HL-60/S4 treated with phorbol 12-myristate 13-acetate at 8.2 ng/mL for 4 days and 3 days (cell line): Measurements from ENCODE around the gene HS3ST3A1.

Experiments
- in situ Hi-C: fragments of 300-500 bp; cut with MboI; formaldehyde crosslinking; loops from 2 replicates; pipeline ENCODE4 v1.15.0; 2022; ENCODE audit warnings: low sequenced_read_pairs

HS3ST3A1 gene

DNA sequence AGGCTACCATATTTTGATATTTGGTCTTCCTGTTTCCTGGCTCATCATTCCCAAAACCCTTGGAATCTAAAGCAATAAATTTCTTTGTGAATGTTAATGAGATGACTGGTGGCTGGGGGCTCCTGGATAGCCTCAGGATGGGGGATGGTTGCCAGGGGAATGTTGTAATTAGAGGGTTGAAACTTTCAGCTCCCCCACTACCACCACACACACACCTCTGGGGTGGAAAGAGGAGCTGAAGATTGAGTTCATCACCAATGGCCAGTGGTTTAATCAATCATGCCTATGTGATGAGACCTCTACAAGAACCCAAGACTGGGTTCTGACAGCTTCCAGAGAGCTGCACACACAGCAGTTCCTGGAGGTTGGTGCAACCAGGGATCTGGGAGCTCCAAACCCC is 59.1 kb downstream of the HS3ST3A1 start:
- in situ Hi-C loops: no loop called here

DNA sequence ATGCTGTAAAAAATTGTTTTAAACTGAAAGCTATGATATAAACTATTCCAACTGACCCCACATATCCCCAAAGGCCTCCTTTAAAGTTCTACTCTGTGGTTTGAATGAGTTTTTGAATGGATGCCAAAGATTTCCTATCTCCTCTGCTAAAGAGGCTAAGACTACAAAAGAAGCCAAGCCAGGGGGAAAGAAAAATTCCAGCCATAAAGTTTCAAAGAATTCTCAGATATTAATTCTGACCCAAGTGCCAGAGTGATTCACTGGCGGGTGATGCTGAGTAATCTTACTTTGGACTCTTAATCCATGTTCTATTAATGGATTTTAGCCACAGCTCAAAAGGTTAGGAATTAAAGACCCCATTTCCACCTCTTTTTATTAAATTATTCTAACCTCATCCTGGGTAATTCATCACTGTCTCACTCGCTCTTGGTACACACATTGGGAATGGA is 60.7 kb downstream of the HS3ST3A1 start:
- in situ Hi-C loops: no loop called here

DNA sequence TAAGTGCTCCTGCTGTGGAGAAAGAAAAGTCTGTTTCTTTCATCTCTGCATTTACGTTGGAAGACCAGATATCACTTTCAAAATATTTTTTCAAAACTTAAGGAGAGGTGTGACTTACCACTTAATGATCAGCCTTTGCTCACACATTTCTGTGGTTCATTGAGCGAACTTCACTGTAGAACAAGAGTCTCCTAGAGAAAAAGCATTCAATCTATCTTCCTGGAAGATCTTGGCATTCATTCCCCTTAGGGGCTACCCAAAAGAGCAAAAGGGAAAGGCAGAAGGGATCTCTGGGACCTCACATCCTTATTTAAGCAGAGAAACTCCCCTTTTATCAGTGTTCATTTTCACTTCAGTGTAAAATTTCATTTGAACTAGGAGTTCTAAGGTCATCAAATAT is 61.2 kb downstream of the HS3ST3A1 start:
- in situ Hi-C loops: no loop called here

DNA sequence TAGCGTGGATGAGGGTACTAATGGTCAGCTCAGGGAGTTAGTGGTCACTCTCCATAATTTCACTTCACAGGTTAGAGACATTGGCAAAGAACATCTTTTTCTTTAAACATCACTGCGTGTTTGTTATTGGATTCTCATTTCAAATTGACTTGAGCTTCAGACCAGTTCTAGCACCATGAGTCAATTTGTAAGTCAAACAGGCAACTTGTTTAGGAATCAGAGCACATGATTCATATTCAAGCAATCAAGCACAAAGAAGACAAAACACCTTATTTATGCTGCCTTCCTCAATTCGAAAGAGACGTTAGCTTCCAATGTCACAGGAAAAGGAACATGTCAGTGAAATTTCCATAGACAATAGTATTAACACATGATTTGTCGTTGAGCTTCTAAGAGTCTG is 62.3 kb downstream of the HS3ST3A1 start:
- in situ Hi-C loops: no loop called here

DNA sequence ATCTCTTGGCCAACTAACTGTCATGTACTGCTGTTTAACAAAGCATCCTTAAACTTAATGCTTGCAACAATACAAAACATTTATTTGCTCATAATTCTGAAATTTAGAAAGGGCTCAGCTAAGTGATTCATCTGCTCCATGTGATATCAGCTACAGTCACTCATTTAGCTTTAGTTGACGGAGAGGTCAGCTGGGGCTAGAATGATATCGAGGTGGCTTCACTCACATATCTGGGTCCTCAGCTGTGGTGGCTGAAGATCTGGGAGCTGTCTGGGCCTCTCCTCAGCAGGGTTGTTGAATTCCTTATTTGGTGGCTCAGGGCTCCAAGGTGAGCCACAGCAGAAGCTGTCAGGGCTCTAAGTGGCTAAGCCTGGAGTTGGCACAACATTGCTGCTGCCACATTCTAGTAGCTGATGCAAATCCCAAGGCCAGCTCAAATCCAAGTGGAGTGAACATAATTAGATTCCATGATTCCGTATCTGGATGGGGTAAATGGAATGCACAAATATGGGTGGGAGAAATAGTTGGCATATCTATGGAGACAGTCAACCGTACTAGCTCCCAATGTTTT is 62.8 kb downstream of the HS3ST3A1 start:
- in situ Hi-C loops: no loop called here

DNA sequence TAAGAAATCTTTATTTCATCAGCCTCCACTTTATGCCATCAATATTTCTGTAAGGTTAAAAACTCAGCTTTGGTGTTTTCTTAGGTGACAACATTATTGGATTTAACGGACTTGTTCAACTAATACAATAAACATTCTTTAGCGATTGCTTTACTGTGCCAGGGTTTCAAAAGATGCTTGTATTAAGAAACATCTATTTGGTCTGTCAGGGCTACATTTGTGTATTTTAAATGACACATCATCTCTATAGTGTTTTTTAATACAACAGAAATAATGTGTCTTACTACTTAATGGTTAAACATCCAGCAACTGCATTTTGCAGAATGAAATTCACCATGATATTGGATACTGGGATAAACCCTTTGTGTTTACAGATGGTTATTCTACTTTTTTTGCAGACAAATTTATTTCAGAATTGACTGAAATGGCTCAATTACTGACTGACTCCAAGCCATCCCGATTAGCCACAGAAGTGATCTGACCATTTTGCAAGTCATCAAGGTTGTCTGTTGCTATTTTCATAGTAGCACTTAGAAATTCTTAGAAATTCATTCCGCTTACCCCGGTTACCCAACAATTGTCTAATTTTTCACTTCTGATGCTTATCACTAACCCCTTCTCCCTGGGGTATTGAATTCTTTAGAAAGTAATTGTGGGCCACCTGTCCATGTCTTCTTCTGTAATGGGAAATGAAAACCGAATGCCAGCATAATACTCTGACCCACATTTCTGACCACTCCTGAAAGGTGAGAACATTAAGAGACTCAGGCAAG is 63.7 kb downstream of the HS3ST3A1 start:
- in situ Hi-C loops: no loop called here

DNA sequence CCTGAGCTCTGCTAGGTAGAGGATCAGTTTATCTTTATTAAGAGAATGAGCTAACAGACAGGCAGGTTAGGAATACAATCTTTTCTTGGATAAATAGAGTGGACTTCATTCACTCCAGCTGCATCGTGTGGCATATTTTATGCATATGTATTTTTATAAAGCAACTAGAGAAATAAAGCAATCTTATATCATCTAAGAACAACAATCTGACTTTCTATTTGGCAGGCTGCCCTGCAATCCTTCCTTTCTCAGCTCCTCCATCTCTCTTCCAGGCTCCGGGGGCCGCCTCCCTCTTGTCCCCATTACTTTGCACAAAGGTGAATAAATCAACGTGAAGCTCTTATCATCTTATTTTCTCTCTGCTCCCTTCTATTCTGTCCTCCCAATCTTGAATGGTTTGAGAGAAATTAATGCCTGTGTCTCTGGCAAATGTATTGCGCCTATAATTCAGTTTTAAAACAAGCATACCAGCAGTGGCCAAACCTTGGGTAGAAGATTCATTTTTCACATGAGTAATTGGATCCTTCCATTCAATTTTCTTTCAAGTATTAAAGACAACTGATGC is 64.5 kb downstream of the HS3ST3A1 start:
- in situ Hi-C loops: no loop called here

DNA sequence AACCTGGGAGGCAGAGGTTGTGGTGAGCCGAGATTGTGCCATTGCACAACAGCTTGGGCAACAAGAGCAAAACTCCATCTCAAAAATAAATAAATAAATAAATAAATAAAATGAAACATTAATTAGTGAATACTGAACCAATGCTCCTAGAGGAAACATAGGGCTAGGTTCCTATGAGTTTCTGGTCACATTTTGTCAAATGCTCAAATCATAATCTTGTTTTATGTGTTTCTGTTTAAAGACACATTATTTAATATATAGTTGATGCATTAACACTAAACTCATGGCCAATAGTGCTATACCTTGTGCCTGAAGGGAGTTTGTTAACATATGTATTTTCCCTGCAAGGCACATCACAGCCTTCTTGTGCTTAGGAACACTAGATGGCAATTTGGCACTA is 66.8 kb downstream of the HS3ST3A1 start:
- in situ Hi-C loops: no loop called here

DNA sequence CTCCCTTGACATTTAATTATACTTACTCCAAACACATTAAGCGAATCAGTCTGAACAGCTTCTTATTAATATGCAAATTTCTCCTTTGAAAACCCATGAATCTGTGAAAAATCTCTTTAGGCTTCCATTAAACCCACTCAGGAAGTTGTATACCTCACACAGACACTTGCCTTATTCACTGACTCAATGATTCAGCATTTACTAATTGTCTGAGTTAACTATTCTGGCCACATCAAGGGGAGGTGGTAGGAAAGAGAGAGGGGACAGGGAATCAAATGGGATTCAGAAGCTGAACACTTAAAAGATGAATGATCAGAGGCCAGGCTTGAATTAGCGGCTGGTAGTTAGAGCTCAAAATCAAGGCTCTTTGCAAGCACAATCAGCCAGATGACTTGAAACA is 70.0 kb downstream of the HS3ST3A1 start:
- in situ Hi-C loops: no loop called here

DNA sequence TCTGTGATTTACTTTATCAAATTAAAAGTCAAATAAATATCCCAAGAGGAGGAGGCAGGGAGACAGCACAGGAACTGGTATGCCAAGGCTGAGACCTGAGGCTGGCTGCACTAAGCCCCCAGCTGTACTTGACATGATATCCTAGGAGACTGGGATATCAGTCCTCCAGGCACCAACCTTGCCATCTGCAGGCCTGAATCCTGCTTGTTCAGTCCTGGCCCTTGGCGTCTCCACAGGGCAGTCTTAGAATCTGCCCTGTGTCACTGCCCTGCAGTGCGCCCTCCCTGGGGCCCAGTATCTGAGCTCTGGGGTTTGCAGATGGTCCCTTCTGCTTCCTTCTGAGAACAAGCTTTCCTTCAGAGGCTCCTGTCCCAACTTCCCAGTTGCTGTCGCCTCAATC is 75.9 kb downstream of the HS3ST3A1 start:
- in situ Hi-C loops: no loop called here

DNA sequence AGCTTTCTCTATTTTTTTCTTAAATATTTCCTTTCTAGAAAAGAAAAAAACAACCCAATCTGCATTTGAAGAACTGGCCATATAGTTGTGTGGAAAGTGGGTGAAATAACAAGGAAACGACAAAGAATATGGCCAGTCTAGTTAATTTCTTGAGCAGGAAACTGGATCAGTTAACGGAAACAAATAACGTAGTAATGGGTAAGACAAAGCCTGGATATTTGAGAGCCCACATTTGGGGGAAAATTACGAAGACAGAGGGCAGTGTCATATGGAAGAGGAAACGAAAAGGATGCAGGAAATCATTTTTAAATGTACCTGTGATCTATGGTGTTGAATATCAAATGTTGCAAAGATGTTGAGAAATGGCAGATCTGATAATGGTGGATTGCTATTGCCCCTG is 78.6 kb downstream of the HS3ST3A1 start:
- in situ Hi-C loops: no loop called here

DNA sequence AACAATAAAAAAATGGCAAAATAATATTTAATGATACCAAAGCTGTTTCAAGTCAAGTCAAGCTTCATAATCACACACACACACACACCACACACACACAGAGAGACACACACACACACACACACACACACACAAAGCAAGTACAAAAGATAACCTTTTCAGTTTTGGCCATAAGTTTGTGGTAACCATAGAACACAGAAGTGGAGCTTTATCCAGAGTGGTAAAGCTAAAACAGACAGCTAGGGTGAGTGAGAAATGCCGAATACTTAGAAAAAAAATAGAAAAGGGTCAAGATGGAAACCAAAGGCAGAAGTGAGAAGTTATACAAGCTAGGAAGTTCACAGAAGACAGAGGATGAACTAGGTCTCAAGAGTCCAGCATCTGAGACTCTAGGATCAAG is 79.0 kb downstream of the HS3ST3A1 start:
- in situ Hi-C loops: no loop called here

DNA sequence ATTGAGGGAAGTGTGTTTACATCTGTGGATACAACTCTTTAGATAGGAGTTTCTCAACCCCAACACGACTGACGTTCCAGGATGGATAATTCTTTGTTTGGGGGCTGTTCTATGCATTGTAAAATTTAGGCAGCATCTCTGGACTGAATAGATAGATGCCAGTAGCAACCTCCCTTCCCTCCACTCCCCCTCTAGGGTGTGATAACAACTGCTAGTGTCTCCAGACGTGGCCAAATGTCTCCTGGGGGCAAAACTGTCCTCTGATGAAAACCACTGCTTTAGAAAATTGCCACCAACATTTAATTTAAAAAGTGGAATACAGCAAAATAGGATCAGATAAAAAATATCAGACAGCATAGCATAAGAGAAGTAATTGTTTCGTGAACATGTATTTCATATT is 79.9 kb downstream of the HS3ST3A1 start:
- in situ Hi-C loops: no loop called here

DNA sequence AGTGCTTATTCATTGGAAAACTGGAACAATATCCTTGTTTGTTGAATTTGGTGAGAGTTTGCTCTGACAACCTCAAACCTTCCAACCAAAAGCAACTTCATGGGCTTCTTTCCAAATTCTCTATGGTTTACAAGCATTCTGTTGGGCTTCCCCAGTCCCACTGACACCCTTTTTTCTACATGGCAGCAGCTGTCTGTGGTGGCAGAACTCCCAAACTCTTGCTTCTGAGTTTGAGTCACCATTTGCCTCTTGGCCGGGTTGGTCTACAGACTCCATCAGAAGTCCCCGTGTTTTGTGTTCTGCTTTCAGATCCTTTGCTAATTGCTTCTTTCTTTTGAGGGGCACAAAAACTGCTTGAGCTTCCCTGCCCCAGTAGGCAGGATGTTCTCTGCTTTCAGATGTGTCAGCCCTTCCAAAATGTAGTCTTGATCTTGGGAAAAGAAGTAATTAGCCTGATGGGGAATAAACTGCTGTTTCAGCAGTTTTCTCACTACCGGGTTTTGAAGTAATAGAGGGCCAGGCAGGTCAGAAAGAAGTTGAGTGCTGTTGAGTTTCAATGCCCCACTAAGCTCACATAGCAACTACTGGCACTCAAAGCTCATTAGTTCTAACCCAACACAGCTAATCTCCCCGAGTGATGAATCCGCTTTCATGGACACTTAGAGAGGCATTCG is 80.7 kb downstream of the HS3ST3A1 start:
- in situ Hi-C loops: no loop called here

DNA sequence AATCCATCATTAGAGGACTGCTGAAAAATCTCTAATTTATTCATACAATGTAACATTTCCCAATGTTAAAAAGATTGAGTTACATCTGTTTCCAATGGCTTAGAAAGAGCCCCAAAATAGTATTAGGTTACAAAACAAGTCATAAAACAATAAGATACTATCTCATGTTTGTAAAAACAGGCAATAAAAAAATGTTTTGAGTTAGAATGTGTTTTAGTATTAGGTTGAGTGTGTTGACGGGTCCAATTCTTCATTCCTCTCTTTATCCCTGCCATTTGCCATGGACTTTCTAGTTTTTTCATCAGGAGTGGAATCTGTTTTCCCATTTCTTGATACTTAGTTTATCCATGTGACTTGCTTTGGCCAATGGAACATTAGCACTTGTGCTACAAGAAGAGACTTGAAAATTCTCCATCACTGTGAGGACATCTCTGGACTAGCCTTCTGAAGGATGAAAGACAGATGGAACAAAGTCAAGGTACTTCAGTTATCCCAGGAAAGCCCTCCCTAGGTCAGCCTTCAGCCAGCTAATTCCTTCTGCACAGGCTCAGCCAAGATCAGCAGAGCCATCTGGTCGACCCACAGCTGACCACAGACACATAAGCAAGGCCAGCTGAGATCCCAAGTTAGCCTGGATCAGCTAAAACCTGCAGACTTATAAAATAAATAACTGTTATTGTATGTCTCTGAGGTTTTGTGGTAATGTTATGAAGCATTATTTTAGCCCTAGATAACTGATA is 83.3 kb downstream of the HS3ST3A1 start:
- in situ Hi-C loops: no loop called here

DNA sequence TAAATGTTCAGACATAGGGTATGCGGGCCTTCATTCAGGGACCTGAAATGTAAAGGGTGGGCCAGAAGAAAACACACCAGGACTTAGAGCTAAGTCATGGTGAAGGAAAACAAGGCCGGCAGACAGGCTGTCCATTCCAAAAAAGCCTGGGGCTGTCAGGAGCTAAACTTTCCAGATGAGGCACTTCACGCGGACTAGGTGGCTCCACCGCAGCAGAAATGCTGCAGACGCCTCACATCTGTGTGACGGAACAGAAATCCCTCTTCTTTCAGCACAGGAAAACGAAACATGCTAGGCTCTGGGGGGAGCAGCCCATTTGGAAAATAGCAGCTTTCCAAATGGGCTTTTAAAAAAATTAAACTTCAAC is 88.7 kb downstream of the HS3ST3A1 start:
- in situ Hi-C loops: no loop called here

DNA sequence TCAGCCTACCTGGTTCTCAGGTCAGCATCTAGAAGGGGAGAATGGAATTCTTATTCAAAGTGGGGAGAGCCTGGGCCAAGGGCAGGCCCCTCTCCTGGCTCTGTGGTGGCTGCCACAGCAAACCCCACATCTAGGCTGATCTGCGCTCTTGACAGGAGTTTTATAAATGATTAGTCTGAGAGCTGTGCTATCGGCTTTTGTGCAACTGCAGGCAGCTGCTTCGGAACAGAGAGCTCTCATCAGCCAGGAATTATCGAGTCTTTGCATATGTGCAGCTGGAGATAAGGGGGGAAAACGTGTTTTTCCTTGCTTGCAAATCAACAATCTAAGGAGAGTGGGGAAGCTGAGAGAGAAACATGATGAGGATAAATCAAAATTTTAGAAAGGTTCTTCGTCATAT is 91.7 kb downstream of the HS3ST3A1 start:
- in situ Hi-C loops: no loop called here

DNA sequence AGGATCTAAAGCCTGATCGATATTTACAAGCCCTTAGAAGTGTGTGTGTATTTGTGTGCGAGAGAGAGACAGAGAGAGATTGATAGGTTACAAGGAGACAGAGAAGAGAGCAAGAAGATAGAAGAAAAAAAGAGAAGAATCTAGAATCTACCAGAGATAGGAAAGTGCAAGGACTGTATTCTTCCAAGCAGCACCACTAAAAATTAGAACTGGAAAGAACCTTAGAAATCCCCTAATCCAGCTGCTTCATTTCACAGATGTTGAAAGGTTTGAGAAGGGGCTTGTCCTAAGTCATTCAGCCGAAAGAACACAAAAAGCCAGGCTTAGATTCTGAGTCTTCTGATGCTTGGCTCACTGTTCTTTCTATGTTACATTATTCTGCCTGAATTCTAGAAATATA is 92.2 kb downstream of the HS3ST3A1 start:
- in situ Hi-C loops: no loop called here

DNA sequence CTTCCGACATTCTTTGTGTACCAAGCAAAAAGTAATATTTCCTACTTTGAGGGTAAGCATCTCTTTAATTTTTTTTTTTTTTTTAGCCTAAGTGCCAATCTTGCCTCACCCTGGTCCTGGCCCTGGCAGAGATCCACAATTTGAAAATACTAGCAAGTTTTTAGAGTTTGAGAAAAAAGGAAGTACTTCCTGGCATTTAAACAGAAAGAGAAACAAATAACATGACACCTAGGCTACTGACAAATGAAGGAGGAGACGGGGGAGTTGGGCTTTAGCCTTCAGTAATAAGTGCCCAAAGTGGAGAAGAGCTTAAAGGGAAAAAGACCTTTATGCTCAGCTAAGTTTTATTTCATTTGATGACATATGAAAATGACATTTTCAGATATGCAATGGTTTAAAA is 92.8 kb downstream of the HS3ST3A1 start:
- in situ Hi-C loops: no loop called here

DNA sequence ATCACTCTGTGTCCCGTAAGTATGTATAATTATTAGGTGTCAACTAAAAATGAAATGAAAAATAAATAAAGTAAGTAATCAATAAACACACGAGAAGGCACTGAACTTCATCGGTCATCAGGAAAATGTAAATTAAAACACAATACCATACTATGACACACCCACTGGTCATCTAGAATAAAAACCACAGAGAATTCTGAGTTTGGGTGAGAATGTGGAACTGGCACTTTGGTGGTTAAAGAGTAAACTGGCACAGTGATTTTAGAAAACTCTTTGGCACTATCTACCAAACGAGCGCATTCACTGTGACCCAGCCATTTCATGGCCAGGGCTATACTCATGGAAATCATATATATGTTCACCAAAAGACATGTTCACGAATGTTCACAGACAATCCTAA is 98.2 kb downstream of the HS3ST3A1 start:
- in situ Hi-C loops: no loop called here

DNA sequence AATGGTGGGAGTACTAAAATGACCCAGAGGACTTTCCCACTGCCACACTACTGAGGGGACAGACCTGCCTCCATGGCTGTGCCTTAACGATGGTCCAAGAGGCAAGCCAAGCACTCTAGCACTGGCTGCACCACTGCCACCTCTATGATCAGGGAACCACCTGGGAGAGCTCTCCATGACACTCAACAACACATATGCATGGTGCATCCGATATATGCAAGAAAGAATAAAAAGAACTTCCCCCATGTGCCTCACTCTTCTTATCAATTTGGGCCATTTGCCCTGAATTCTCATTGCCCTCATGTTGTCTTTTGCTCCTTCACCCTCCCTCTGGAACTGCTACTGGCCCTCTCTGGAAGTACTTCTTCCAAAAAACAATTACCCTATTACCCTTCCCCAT is 99.5 kb downstream of the HS3ST3A1 start:
- in situ Hi-C loops: no loop called here
